Heart right ventricle (tissue), 16 donors: ENCODE measurements around the gene GDPD5. TPM values are rescaled to one million over a fixed set of nuclear protein-coding genes. Genes with fewer than 3 reads are reported as not detected.
A peak's percentile ranks its signal among the peaks of the same experiment; 100 is the strongest.

ENCODE experiments used
- ATAC-seq, 8 donors: fragments of 200-7000 bp; cut with Tn5 transposase; one replicate each; pipeline ENCODE4 v1.9.1; 2020; ENCODE audit warnings: mild to moderate bottlenecking in 8 of 8, moderate library complexity in 8 of 8, moderate number of reproducible peaks in 1 of 8
- DNase-seq, 2 donors: peaks; one replicate each; pipeline ENCODE4 v3.0.0-alpha.2; 2020
- H3K27ac ChIP-seq, 10 donors: fragments of 200-600 bp; sonication (generic) in 2 of 10; one replicate each; pipeline versions ENCODE4 v1.5.0 to v1.8.0; 2020 to 2022; ENCODE audit warnings: mild to moderate bottlenecking in 3 of 10
- H3K27me3 ChIP-seq, 7 donors: fragments of 200-600 bp; one replicate each; pipeline ENCODE4 v1.8.0; 2021 to 2022; ENCODE audit warnings: mild to moderate bottlenecking in 2 of 7
- H3K36me3 ChIP-seq, 9 donors: fragments of 200-600 bp; sonication (generic) in 1 of 9; one replicate each; pipeline versions ENCODE4 v1.5.0 to v1.8.0; 2020 to 2022; ENCODE audit warnings: mild to moderate bottlenecking in 2 of 9
- H3K4me1 ChIP-seq, 9 donors: fragments of 200-600 bp; sonication (generic) in 1 of 9; one replicate each; pipeline versions ENCODE4 v1.5.0 to v1.8.0; 2020 to 2022; ENCODE audit warnings: mild to moderate bottlenecking in 4 of 9
- H3K4me3 ChIP-seq, 10 donors: fragments of 200-600 bp; sonication (generic) in 2 of 10; one replicate each; pipeline versions ENCODE4 v1.5.0 to v1.8.0; 2020 to 2022; ENCODE audit warnings: mild to moderate bottlenecking in 7 of 10, moderate library complexity in 2 of 10
- H3K9me3 ChIP-seq, 11 donors: fragments of 200-600 bp in 10 of 11; sonication (generic) in 2 of 11; one replicate each; pipeline versions ENCODE4 v1.5.0 to v1.8.0; 2013 to 2022; ENCODE audit warnings: mild to moderate bottlenecking in 2 of 11, control low read depth in 1 of 11, moderate library complexity in 1 of 11
- WGBS, 2 donors: extraction: QIAGEN DNeasy Blood & Tissue Kit; methylation state at CpG; one replicate each; pipeline ENCODE4 v1.1.7; 2013; ENCODE audit warnings: inconsistent platforms in 1 of 2; 5-methylcytosine and 5-hydroxymethylcytosine counted together
- intact Hi-C, 10 donors: fragments of 100-400 bp; cut with DNase I; formaldehyde crosslinking; loops; one replicate each; pipeline versions ENCODE4 v1.11.1 to v1.14.2; 2022
- polyA plus RNA-seq, 2 donors: library from polyadenylated mRNA; stranded (reverse); fragments of 200-250 nt; gene quantifications; one replicate each; pipeline ENCODE4 v1.2.3, GENCODE V29; 2013
- total RNA-seq, 10 donors: library from RNA; stranded (reverse); fragmentation: NEBNext Ultra II Directional in 3 of 10; extraction: Animal tissue kit (Norgen Biotek cat#: 25700) in 3 of 10; gene quantifications; one replicate each; pipeline versions ENCODE4 v1.2.1 to v1.2.4, GENCODE V29; 2021 to 2023
- TF ChIP-seq, protein P1 (sequence below), 9 donors: fragments of 200-600 bp; sonication (generic) in 2 of 9; IDR thresholded peaks; one replicate each; pipeline versions ENCODE4 v1.5.0 to v1.8.0; 2021 to 2022; ENCODE audit warnings: antibody characterized with exemption in 9 of 9, mild to moderate bottlenecking in 5 of 9, moderate library complexity in 1 of 9
- donor health status: Arrhythmogenic right ventricular cardiomyopathy.
- donor health status: ischemic (EF 13 %, LVEDD 7.1; RV severe dilation, severe dysfunction).
- donor health status: healthy with polysubstance abuse.
- donor health status: DM: no; HTN: yes; CAD: no.
- donor health status: DM: no; HTN: no; CAD: no.
- donor health status: ischemic (EF 25% LVEDD 6.9; RV normal size, moderate dysfunction).
- donor health status: ischemic (EF 25% LVEDD 5.7; RV mildly dilated, moderate dysfunction).
- donor health status: healthy.
- donor health status: DM: yes; HTN: yes; CAD: no.
- donor health status: Ischemic cardiomyopathy.
- donor health status: ischemic (EF 35%, LVEDD 5.7; RV mildly dilated, moderate dysfunction).
- donor health status: nonischemic (EF 11% LVEDD 7.7; RV severe dilation, severe dysfunction).
- donor health status: DM: yes; HTN: yes; CAD: no.
- donor health status: PGD.
- donor health status: ischemic (EF 29% LVEDD 5.4; RV normal size, mild dysfunction).
- donor health status: nonischemic (EF 23%, LVEDD 6.1; RV moderate dilation, normal function).

Gene GDPD5
- total and polyA plus RNA-seq, 12 donors, result 3.3 to 10.3 (median 4.1) TPM

DNA sequence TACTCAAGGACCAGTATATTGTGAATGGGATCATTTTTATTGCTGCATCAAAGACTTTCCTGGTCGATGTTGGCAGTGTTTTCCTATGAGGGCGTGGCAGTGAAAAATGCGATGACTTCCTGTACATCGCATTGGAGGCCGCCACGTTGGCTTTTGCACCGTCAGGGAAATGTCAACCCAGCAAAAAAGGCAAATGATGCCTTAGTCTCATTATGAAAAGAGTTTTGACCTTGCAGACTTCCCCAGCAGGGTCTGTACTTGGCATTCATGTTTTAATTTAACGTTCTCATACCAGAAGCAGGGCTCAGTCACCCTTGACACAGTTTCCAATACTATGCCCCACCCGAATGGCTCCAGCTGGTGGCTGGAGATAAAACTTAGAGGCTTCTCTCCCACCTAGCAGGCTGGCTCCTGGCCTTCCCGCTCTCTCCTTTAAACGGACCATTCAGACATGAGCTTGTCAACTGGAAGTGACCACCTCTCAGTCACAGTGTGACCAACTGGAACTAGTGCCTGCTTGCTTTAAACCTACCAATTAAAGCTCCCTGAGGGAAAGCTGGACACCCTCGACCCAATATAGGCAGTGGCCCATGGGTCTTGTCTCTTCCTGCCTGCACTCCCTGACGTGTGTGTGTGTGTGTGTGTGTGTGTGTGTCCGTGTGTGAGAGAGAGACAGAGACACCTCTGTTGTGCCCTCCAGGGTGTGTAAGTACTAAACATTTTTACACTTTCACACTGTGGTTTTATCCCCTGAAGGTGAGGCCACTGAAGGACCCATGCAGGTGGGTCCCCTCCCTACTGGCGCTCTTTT, 8.7 kb upstream of the GDPD5 start:
- Histone ChIP-seq H3K9me3 (no peaks in the 10 kb centered on the region), H3K36me3 (no peaks in the 10 kb centered on the region), H3K27ac (peak overlapping the region in 3 of 10 donors; percentile 9 to 35 (median 20)), H3K4me1 (peaks cover 0 to 25% (median 13%) of the 10 kb centered on the region in 9 donors), H3K4me3 (no peak overlapping the region), H3K27me3 (no peaks in the 10 kb centered on the region)
- 43 to 50% methylated on average over 15 of the region's 15 CpGs for WGBS, 2 donors
- intact Hi-C loops, result loop anchor here in 8 of 10 donors (5.0 to 10.0 kb wide), 7 partner anchors 127 to 262 kb away; no protein-coding TSS in a partner anchor
- ATAC-seq (peak in 6 of 8 donors; percentile 10 to 46 (median 25)), DNase-seq (no peak)
- TF ChIP-seq, protein P1, sequence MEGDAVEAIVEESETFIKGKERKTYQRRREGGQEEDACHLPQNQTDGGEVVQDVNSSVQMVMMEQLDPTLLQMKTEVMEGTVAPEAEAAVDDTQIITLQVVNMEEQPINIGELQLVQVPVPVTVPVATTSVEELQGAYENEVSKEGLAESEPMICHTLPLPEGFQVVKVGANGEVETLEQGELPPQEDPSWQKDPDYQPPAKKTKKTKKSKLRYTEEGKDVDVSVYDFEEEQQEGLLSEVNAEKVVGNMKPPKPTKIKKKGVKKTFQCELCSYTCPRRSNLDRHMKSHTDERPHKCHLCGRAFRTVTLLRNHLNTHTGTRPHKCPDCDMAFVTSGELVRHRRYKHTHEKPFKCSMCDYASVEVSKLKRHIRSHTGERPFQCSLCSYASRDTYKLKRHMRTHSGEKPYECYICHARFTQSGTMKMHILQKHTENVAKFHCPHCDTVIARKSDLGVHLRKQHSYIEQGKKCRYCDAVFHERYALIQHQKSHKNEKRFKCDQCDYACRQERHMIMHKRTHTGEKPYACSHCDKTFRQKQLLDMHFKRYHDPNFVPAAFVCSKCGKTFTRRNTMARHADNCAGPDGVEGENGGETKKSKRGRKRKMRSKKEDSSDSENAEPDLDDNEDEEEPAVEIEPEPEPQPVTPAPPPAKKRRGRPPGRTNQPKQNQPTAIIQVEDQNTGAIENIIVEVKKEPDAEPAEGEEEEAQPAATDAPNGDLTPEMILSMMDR (IDR thresholded peaks at IDR 0.05), result no peak

DNA sequence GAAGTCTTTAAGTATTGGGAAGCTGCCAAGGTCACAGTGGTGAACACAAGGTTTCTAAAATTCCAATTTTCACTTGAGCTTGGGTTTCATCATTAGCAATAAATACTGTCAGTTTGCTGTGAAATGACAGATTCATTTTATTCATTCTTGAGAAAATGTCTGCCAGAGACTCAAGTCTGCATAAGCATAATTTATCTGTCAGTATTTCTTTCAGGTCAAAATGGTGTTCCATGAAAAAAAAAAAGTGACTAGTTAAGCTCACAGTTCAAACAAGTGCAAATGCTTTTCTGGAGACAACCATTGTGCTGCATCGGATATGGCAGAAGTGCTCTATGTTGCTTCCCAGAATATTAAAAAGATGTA, 8.1 kb upstream of the GDPD5 start:
- Histone ChIP-seq H3K27me3 (no peaks in the 10 kb centered on the region), H3K36me3 (no peaks in the 10 kb centered on the region), H3K4me1 (peaks cover 0 to 25% (median 13%) of the 10 kb centered on the region in 9 donors), H3K4me3 (no peak overlapping the region), H3K9me3 (no peaks in the 10 kb centered on the region), H3K27ac (no peak overlapping the region)
- TF ChIP-seq, protein P1 (IDR thresholded peaks at IDR 0.05), result no peak
- ATAC-seq (no peak), DNase-seq (no peak)
- 80 to 85% methylated on average over 1 of the region's 1 CpG for WGBS, 2 donors
- intact Hi-C loops, result loop anchor here in 9 of 10 donors (2.0 to 10.0 kb wide), 9 partner anchors 127 to 262 kb away; no protein-coding TSS in a partner anchor

DNA sequence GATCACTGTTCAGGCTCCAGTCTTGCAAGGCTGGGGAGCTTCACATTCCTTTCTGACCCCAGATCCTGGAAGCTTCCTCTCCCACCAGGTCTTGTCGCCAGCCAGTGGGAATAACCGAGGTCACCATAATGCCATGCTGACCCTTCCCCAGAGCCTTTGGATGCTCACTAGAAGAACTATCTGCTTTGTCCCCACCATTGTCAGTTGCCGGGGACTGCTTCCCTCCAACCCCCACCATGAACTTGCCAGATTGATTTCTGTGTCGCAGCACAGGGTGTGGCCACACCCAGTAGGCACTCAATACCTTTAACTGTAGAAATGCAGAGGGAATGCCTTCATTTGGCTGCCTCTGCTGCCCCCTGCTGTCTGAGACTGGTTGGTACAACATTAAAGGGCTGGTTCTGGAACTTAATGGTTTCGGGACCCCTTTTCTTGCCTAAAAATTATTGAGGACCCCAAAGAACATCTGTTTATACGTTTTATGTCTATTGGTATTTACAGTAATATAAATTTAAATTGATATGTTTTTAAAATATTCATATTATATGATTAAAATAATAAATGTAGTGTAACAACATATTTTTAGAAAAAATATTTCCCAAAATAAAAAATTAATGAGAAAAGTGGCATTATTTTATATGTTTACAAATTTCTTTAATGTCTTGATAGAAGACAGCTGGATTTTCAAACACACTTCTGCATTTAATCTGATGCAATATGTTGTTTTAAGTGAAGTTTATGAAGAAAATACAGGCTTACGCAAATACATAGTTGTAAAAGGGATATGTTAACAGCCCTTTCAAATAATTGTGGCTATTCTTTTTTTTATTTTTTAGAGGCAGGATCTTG, 6.7 kb upstream of the GDPD5 start:
- H3K27me3 ChIP-seq, result no peaks in the 10 kb centered on the region
- intact Hi-C loops, result loop anchor here (1.0 to 10.0 kb wide), 10 partner anchors 87 to 260 kb away; no protein-coding TSS in a partner anchor
- H3K36me3 ChIP-seq, result no peaks in the 10 kb centered on the region
- WGBS, 2 donors, result 43 to 44% methylated on average over 7 of the region's 7 CpGs
- TF ChIP-seq, protein P1 (IDR thresholded peaks at IDR 0.05), result peak; percentile 85 to 97 (median 93)
- no peak overlapping the region for H3K4me3 ChIP-seq
- DNase-seq, result peak; percentile 62 to 65
- no peaks in the 10 kb centered on the region for H3K9me3 ChIP-seq
- peak in 6 of 8 donors; percentile 38 to 59 (median 48) for ATAC-seq
- H3K4me1 ChIP-seq, result peaks cover 0 to 21% (median 13%) of the 10 kb centered on the region in 9 donors
- H3K27ac ChIP-seq, result no peak overlapping the region

DNA sequence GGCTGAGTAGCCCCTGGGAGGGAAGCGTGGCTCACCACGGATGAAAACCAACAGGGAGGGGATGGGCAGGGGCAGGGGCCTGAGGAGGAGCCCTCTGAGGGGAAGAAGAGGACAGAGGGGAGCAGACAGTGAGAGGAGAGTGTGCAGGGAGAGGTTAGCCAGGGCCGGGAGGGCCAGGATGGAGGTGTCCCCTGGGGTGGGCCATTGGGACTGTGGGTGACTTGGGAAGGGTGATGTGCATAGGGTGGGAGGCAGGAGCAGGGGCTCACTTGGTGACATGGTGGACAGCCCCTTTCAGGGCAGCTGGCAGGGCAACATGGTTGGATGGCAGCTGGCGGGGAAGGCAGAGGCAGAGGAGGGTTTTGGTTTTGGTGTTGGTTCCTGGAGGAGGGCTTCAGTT, 5.6 kb upstream of the GDPD5 start:
- Histone ChIP-seq H3K9me3 (no peaks in the 10 kb centered on the region), H3K27ac (no peak overlapping the region), H3K4me1 (peaks cover 0 to 23% (median 17%) of the 10 kb centered on the region in 9 donors), H3K4me3 (no peak overlapping the region), H3K36me3 (no peaks in the 10 kb centered on the region), H3K27me3 (peaks cover 0 to 2% (median 0%) of the 10 kb centered on the region in 7 donors)
- ATAC-seq (no peak), DNase-seq (no peak)
- TF ChIP-seq, protein P1 (IDR thresholded peaks at IDR 0.05), result no peak
- intact Hi-C loops, result loop anchor here in 9 of 10 donors (1.0 to 10.0 kb wide), 11 partner anchors 85 to 259 kb away; no protein-coding TSS in a partner anchor
- WGBS, 2 donors, result 77 to 79% methylated on average over 4 of the region's 4 CpGs
